H1 (cell line): ENCODE data around the gene SCAI. TPM values are rescaled to one million over a fixed set of nuclear protein-coding genes. Genes with fewer than 3 reads are reported as not detected.

Experiments used
- BACH1 ChIP-seq: IDR thresholded peaks from 2 replicates; pipeline ENCODE4 v1.6.1; 2012; ENCODE audit warnings: low read length, improper control_type of control experiment
- BRCA1 ChIP-seq: IDR thresholded peaks from 2 replicates; pipeline ENCODE4 v1.6.1; 2012; ENCODE audit warnings: low read depth, low read length, improper control_type of control experiment
- CBX8 ChIP-seq: fragments of 300-800, 300-1000 bp; sonication (generic); IDR thresholded peaks from 2 replicates; pipeline ENCODE4 v1.7.1; 2016; ENCODE audit warnings: low read depth, low read length, borderline replicate concordance
- CHD1 ChIP-seq: IDR thresholded peaks from 2 replicates; pipeline ENCODE4 v1.6.1; 2012; ENCODE audit warnings: low read depth, low read length, improper control_type of control experiment
- CHD7 ChIP-seq: fragments of 300-600 bp; sonication (generic); IDR thresholded peaks from 2 replicates; pipeline ENCODE4 v1.7.1; 2012; ENCODE audit warnings: low read length, moderate library complexity, mild to moderate bottlenecking, inconsistent platforms; ENCODE audit not compliant: insufficient replicate concordance
- KDM5A ChIP-seq: fragments of 200-600 bp; IDR thresholded peaks from 2 replicates; pipeline ENCODE4 v1.7.1; 2012; ENCODE audit warnings: mild to moderate bottlenecking, low read length, inconsistent platforms, mixed read lengths
- MAX ChIP-seq: IDR thresholded peaks from 2 replicates; pipeline ENCODE4 v1.6.1; 2012; ENCODE audit warnings: inconsistent platforms
- SIN3A ChIP-seq, 2 experiments: IDR thresholded peaks in 1 of 2; conservative IDR thresholded peaks in 1 of 2; 2 replicates each; pipeline ENCODE4 v1.6.1; 2011 to 2012; ENCODE audit warnings: low read length in 2 of 2, improper control_type of control experiment in 1 of 2, low read depth in 1 of 2, mild to moderate bottlenecking in 1 of 2
- TAF7 ChIP-seq: optimal IDR thresholded peaks from 2 replicates; pipeline ENCODE3; 2011; ENCODE audit warnings: low read depth, mild to moderate bottlenecking, inconsistent platforms, low read length, moderate library complexity, borderline replicate concordance
- TCF12 ChIP-seq: IDR thresholded peaks from 2 replicates; pipeline ENCODE4 v1.6.1; 2011; ENCODE audit warnings: low read depth, mild to moderate bottlenecking, low read length
- YY1 ChIP-seq: IDR thresholded peaks from 2 replicates; pipeline ENCODE4 v1.6.1; 2011; ENCODE audit warnings: low read depth, mild to moderate bottlenecking, low read length
- polyA plus RNA-seq, 7 experiments: library from polyadenylated mRNA; depleted of rRNA in 3 of 7; stranded (reverse) in 5 of 7; unstranded in 2 of 7; fragments of >200 nt in 5 of 7; fragments of 200-250 nt in 2 of 7; gene quantifications; 1 replicate in 5 of 7; 2 replicates in 1 of 7; 4 replicates in 1 of 7; pipeline versions ENCODE4 v1.2.1 to v1.2.3, GENCODE V29; 2011 to 2013; ENCODE audit warnings: missing spikeins in 2 of 7, mixed read lengths in 2 of 7
- total RNA-seq: library from RNA; stranded (reverse); fragmentation: NEBNext Ultra II Directional; extraction: Animal tissue kit (Norgen Biotek cat#: 25700); gene quantifications from 2 replicates; pipeline ENCODE4 v1.2.1, GENCODE V29; 2021

Gene SCAI
- total and polyA plus RNA-seq, 2 of the 8 experiments (the other 6 are each of a cell fraction or from before 2014, with no cell fraction given), result 6.4 to 19.8 TPM

DNA sequence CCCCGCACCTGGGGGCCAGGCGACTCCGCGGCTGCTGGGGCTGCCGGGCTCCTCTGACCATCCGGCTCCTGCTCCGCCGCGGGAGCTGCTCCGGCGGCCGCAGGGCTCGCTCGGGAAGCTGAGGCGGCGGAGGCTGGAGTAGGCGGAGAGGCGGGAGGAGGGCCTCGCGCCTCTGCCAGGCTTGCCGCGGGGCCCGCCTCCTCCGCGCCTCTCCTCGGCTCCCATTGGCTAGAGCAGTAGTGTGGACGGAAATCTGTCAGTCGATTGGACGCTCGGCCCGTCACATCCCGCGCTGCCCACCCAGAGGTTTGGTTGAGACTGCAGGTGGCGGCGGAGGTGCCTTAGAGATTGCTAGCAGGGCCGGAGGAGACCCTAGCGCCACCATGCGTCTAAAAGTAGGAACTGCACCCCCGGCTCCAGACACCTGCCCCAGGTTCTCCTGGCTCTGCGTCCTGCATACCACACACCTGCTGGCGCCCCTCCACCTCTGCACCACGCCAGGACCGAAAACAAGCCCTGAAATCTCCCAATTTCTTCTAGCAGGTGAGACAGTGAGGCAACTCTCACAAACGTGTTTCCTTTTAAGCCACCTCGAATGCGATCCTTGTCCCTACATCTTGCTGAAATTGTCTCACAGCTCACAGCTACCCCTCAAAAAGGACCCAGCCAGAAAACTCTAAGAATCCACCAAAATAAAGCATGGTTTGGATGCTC lies at the start of gene SCAI (continued):
- TF ChIP-seq CHD7 (no peak), KDM5A (no peak), TCF12 (peak; percentile 87), SIN3A (conservative IDR thresholded peaks at IDR 0.05 in 1 of 2, IDR thresholded peaks at IDR 0.05 in 1 of 2; ENCODE audit: low read depth in 1 of 2, low read length in 2 of 2) (no peak), YY1 (no peak), BRCA1 (no peak), TAF7 (peak; percentile 13), BACH1 (no peak), MAX (peak; percentile 54; the same call in 1 of the 2 replicates), CHD1 (no peak), CBX8 (no peak)
